GM12891 (cell line): Measurements from ENCODE around the gene GRM8. TPM values are rescaled to one million over a fixed set of nuclear protein-coding genes. Genes with fewer than 3 reads are reported as not detected.
A peak's percentile ranks its signal among the peaks of the same experiment; 100 is the strongest.

Experiments used
- DNase-seq: peaks from one replicate; pipeline ENCODE4 v3.0.0; 2011; ENCODE audit warnings: low spot score; ENCODE audit not compliant: insufficient read length
- FAIRE-seq: peaks from 2 replicates; lab custom pipeline; 2011; peaks lifted over from hg19 to GRCh38; lab: Jason Lieb, UNC
- PAX5 ChIP-seq: IDR thresholded peaks from 2 replicates; pipeline ENCODE4 v1.6.1; 2011; ENCODE audit warnings: low read length, moderate library complexity, mild to moderate bottlenecking; ENCODE audit not compliant: insufficient read depth, severe bottlenecking
- POLR2A ChIP-seq: IDR thresholded peaks from 2 replicates; pipeline ENCODE4 v1.6.1; 2011; ENCODE audit warnings: low read depth, low read length, control low read depth
- POLR2AphosphoS5 ChIP-seq: IDR thresholded peaks from 2 replicates; pipeline ENCODE4 v1.6.1; 2011; ENCODE audit warnings: low read depth, low read length, control low read depth
- POU2F2 ChIP-seq: IDR thresholded peaks from 2 replicates; pipeline ENCODE4 v1.6.1; 2011; ENCODE audit warnings: low read depth, mild to moderate bottlenecking, control low read depth, low read length, moderate library complexity
- SPI1 ChIP-seq: IDR thresholded peaks from 2 replicates; pipeline ENCODE4 v1.6.1; 2011; ENCODE audit warnings: low read depth, low read length, control low read depth
- TAF1 ChIP-seq: IDR thresholded peaks from 2 replicates; pipeline ENCODE4 v1.6.1; 2011; ENCODE audit warnings: low read depth, low read length, control low read depth
- polyA plus RNA-seq: library from polyadenylated mRNA; unstranded; fragments of >200 nt; gene quantifications from one replicate; pipeline ENCODE4 v1.2.1, GENCODE V29; 2012; ENCODE audit warnings: low read depth, missing spikeins, inconsistent platforms; ENCODE audit not compliant: missing spikeins

The GRM8 gene
- polyA plus RNA-seq: 0.24 TPM

DNA sequence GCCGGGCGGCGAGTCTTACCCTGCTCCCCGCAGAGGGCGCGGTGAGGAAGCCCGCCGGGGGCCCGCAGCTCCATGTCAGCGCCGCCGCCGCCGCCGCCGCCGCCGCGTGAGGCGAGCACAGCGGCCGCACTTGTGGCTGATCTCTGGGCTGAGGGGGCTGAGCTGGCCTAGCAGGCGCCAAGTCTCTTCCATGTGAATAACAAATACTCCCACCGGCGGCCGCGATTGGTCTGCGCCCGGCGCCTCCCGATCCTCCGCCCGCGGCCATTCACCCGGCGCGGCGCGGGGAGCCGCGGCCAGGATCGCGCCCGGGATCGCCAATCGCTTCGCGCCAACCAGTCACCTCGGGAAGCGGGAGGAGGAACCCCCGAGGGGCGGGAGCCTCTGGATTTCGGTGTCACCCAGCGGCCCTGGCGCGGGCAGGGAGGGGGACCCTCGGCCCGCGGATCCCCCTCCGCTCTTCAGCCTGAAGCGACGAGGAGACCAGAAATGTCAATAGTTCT lies at the start of gene GRM8:
Gene GRM8 (minus strand): TSS at position 164 of the 503 bp plus-strand sequence.
- peak; percentile 21 for DNase-seq
- TF ChIP-seq PAX5 (no peak), POLR2AphosphoS5 (no peak), POU2F2 (no peak), SPI1 (no peak), POLR2A (no peak), TAF1 (no peak)

DNA sequence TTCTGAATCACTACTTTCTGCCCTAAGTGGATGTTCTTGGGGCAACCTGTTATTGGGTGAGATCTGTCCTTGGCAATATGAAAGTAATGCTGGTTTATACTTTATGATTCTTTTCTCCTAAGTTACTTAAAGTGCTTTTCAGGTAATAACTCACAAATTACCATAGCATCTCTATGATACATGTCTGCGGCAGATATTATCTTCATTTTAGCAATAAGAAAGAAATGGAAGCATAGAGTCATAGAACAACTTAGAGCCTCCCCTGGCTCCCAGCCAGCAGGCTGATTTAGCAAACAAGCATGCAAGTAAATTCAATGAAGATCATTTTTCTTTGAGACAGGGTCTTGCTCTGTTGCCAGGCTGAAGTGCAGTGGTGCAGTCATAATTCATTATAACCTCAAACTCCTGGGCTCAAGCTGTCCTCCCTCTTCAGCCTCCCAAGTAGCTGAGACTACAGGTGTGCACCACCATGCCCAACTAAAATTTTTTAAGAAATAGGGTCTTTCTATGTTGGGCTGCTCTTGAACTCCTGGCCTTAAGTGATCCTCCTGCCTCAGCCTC lies 38.1 kb upstream of the GRM8 start:
- TF ChIP-seq PAX5 (no peak), POLR2AphosphoS5 (no peak), POU2F2 (no peak), POLR2A (no peak)
- DNase-seq: no peak
- FAIRE-seq: no peak

More for the DNA sequence above, at the start of gene GRM8:
- no peak for FAIRE-seq

DNA sequence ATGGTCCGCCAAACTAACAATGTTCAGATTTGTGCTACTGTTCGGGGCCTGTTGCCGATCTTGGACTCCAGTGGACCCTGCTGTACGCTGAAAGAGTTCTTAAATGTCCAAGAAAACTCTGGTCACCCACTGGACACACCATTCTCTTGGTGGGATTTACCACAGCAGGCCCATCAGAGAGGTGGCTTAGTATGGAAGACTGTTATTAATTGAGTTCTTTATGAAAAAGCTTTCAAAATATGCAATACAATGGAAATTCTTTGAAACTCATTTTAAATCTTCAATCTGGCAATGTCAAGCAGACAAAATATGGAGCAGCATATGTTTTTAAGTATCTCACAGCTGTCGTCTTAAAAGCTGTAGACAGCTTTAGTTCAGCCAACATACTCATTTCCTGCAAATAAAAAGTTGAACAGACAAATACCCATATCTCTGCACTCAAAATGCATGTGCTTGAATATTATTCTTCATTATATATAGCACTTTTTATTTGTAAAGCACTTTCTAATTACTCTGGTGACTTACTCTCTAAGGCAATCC lies 37.4 kb upstream of the GRM8 start:
- DNase-seq (no peak), FAIRE-seq (no peak)
- TF ChIP-seq POLR2A: no peak
- no peak for TF ChIP-seq POU2F2
- no peak for TF ChIP-seq TAF1
- no peak for TF ChIP-seq POLR2AphosphoS5
- TF ChIP-seq SPI1: no peak
- TF ChIP-seq PAX5: no peak

DNA sequence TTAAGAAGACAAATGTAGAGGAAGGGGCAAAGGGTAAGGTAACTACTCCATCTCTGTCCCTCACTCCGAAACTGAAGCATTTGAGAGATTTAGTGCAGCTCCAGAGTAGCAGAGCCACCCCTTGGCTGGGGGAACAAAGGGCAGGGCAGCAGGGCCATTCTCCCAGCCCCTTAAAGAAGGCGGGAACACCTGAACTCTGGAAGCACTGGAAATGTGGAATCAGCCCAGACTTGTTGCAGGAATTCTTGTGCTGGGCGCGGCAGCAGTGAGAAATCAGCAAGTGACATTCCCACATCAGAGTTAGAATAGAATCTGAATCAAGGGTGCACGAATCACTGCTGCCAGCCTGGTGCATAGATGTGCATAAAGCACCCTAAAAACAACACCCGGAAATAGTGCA lies 34.4 kb upstream of the GRM8 start:
- DNase-seq (no peak), FAIRE-seq (no peak)
- TF ChIP-seq POU2F2 (no peak), TAF1 (no peak), PAX5 (no peak), POLR2A (no peak), SPI1 (no peak), POLR2AphosphoS5 (no peak)

DNA sequence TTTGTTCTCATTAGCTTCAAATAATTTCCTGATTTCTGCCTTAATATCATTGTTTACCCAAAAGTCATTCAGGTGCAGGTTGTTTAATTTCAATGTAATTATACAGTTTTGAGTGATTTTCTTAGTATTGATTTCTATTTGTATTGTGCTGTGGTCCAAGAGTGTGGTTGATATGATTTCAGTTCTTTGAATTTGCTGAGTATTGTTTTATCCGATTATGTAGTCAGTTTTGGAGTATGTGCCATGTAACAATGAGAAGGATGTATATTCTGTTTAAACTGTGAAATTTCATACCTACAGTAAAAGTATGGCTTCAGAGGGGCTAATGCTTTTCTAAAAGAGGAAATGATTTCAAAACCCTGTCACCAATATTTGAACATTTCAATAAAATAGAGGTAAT lies 17.4 kb upstream of the GRM8 start:
- no peak for FAIRE-seq
- TF ChIP-seq POLR2A (no peak), TAF1 (no peak), SPI1 (no peak), PAX5 (no peak), POLR2AphosphoS5 (no peak), POU2F2 (no peak)

DNA sequence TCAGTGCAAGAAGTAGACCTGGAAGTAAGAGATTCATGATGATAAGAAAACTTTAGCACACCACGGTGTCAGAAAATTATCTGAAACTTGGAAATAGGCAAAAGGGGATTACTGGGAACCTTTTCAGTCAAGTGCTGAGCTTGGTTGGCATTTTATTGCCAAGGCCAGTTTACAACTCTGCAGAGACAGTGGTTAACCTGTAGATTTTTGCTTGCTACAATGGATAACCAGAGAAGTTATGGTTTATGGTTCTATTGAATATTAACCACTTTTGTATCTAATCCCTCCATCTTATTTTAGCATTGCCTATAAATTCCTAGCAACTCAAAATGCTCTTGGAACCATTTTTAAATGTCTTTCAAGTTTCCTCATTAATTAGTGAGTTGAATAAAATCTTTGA lies 13.3 kb upstream of the GRM8 start:
- FAIRE-seq (no peak), DNase-seq (no peak)
- no peak for TF ChIP-seq TAF1
- no peak for TF ChIP-seq SPI1
- TF ChIP-seq PAX5: no peak
- TF ChIP-seq POLR2A: no peak
- no peak for TF ChIP-seq POU2F2
- no peak for TF ChIP-seq POLR2AphosphoS5

More for the DNA sequence above, 17.4 kb upstream of the GRM8 start:
- DNase-seq: no peak

DNA sequence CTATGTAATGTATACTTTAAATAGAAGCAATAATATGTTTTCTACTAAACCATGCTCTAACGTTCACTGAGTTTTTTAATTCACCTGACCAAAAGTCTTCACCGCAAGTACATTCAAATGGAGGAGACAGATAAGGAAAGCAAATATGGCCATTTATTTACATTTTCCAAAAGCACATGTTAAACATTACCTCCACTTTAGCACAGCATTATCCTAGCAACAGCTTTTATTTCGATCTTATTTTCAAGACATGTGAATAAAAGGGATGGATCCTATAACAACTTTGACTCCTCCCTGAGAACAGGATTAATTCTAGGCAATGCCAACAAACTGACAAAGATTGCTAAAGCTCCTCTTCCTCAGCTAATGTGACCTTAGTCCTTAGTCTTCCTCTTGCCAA lies 11.5 kb upstream of the GRM8 start:
- TF ChIP-seq PAX5 (no peak), TAF1 (no peak), POU2F2 (no peak), POLR2AphosphoS5 (no peak), POLR2A (no peak), SPI1 (no peak)
- DNase-seq: no peak
- no peak for FAIRE-seq

DNA sequence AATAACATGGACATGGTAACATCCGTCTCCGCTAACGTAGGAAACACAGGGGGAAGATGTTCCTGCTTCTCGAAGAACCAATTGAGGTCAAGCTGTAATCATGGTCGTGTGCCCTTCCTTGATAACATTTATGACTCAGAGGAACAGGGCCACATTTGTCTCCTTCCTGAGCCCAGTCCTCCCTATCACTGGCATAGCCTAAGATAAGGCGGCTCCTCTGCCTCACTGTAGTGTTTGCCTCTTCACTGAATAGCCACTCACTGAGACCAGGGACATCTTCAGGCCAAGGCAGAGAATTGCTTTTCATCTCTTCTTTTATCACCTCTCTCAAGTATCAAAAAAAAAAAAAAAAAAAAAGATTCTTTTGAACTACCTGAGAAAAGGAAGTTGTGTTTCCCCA lies 5.4 kb upstream of the GRM8 start:
- DNase-seq (no peak), FAIRE-seq (no peak)
- TF ChIP-seq POLR2A: no peak
- no peak for TF ChIP-seq TAF1
- no peak for TF ChIP-seq POU2F2
- TF ChIP-seq POLR2AphosphoS5: no peak
- no peak for TF ChIP-seq SPI1
- TF ChIP-seq PAX5: no peak

DNA sequence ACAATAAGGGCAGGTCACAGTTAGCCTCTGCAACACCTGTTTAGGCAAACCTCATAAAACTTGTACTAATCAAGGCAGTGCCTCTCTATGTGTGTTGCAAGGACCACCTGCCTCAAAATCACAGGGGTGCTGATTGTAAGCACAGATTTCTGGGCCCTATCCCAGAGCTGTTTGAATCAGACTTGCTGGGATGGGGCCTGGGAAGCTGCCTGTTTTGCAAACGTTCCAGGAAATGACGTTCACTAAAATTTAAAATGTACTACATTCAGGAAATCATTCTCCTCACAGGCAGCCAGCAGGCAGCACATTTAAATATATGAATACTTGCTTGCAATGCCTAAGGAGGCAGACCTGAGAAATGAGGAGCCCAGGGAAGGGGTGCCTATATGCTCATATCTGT lies 4.3 kb upstream of the GRM8 start:
- no peak for FAIRE-seq
- no peak for TF ChIP-seq POLR2A
- DNase-seq: no peak

DNA sequence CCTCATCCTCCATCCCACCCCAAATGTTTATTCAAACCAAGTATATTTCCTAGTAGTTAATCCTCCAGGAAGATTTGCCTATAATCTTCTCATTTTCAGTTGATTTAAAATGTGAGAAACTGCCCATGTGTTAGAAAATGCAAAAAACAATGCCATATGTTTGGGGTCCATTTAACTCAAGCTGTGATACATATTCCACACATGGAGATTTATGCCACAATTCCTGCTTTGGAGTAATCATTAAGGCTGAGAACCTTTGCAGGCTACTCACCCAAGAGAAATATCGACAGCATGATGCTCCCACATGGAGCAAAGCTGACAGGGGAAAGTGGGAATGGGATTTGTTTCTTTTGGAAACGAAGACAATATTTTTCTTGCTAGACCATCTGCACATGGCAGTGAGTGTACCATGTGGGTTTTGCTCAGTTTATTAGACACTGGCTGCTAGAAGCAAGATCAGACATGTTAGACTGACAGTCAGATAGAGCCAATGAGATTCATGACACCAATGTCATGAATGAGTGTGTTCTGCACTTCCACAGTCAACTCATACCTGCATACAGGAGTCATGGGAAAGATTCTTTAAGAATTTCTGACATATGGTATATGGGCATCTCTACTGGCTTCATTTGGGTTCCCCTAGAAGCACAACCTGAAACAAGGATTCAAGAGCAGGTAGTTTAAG lies 3.4 kb upstream of the GRM8 start:
- DNase-seq (no peak), FAIRE-seq (no peak)
- no peak for TF ChIP-seq TAF1
- TF ChIP-seq POU2F2: no peak
- no peak for TF ChIP-seq PAX5
- TF ChIP-seq POLR2A: no peak
- no peak for TF ChIP-seq POLR2AphosphoS5
- no peak for TF ChIP-seq SPI1
